Measurements from ENCODE around the gene FOXD2.

GRCh38 chr1:47399138-47399845 lies 38.6 kb upstream of the FOXD2 start:
- TF ChIP-seq, protein P1, sequence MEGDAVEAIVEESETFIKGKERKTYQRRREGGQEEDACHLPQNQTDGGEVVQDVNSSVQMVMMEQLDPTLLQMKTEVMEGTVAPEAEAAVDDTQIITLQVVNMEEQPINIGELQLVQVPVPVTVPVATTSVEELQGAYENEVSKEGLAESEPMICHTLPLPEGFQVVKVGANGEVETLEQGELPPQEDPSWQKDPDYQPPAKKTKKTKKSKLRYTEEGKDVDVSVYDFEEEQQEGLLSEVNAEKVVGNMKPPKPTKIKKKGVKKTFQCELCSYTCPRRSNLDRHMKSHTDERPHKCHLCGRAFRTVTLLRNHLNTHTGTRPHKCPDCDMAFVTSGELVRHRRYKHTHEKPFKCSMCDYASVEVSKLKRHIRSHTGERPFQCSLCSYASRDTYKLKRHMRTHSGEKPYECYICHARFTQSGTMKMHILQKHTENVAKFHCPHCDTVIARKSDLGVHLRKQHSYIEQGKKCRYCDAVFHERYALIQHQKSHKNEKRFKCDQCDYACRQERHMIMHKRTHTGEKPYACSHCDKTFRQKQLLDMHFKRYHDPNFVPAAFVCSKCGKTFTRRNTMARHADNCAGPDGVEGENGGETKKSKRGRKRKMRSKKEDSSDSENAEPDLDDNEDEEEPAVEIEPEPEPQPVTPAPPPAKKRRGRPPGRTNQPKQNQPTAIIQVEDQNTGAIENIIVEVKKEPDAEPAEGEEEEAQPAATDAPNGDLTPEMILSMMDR (IDR thresholded peaks at IDR 0.05): no peak
- no peak for TF ChIP-seq POLR2A (IDR thresholded peaks at IDR 0.05)

Measured in body of pancreas (tissue), 4 donors.